Activated T-helper 1 cell treated with anti-CD3 and anti-CD28 coated beads, Interleukin-2, amount 50 U/mL, for 16 hours (primary cell): Measurements from ENCODE around the gene PDE6A.

Source experiments
- DNase-seq, 2 donors: peaks; one replicate each; pipeline ENCODE4 v3.0.0-alpha.2; 2020; ENCODE audit warnings: low read depth in 1 of 2, low spot score in 1 of 2

PDE6A gene

GRCh38 chr5:149944666-149945065 is at the start of gene PDE6A:
Gene PDE6A (minus strand): TSS chr5:149944793. CDS start chr5:149944673, 120 bp downstream.
- no peak for DNase-seq

GRCh38 chr5:149993471-149993870 is 48.9 kb upstream of the PDE6A start:
- DNase-seq = no peak

- DNase-seq = peak; percentile 23 to 37
These were observed 46.2 kb upstream of the PDE6A start for GRCh38 chr5:149990518-149991376.

GRCh38 chr5:149988126-149988525 is 43.5 kb upstream of the PDE6A start:
- no peak for DNase-seq

- no peak for DNase-seq
These were observed 37.9 kb upstream of the PDE6A start for GRCh38 chr5:149982505-149982904.

GRCh38 chr5:149981206-149981605 is 36.6 kb upstream of the PDE6A start:
- DNase-seq = no peak

GRCh38 chr5:149979896-149980295 is 35.3 kb upstream of the PDE6A start:
- DNase-seq = no peak

- no peak for DNase-seq
These were observed 30.8 kb upstream of the PDE6A start for GRCh38 chr5:149975409-149975808.

- no peak for DNase-seq
These were observed 24.8 kb upstream of the PDE6A start for GRCh38 chr5:149969181-149969930.

GRCh38 chr5:149966946-149967345 is 22.4 kb upstream of the PDE6A start:
- DNase-seq = no peak

- DNase-seq = no peak
These were observed 19.1 kb upstream of the PDE6A start for GRCh38 chr5:149963729-149964128.

- no peak for DNase-seq
These were observed 18.2 kb upstream of the PDE6A start for GRCh38 chr5:149962601-149963300.

- DNase-seq = no peak
These were observed 17.4 kb upstream of the PDE6A start for GRCh38 chr5:149961957-149962409.

- no peak for DNase-seq
These were observed 16.6 kb upstream of the PDE6A start for GRCh38 chr5:149961186-149961685.

GRCh38 chr5:149960272-149961185 is 15.9 kb upstream of the PDE6A start, which contains the start of gene SLC26A2:
Gene SLC26A2 (plus strand): TSS chr5:149960758. CDS start chr5:149977653, 16,895 bp downstream.
- peak; percentile 84 to 88 for DNase-seq

GRCh38 chr5:149959406-149960236 is 15.0 kb upstream of the PDE6A start:
- DNase-seq = peak in 1 of 2 donors; percentile 15

- no peak for DNase-seq
These were observed 13.3 kb upstream of the PDE6A start for GRCh38 chr5:149957855-149958254.

- DNase-seq = no peak
These were observed 12.1 kb upstream of the PDE6A start for GRCh38 chr5:149956685-149957084.

GRCh38 chr5:149954798-149955197 is 10.2 kb upstream of the PDE6A start:
- DNase-seq = no peak
